HL-60 (cell line): Measurements from ENCODE around the gene SLC35B4.

Source experiments
- DNase-seq, 2 experiments: peaks; one replicate each; pipeline ENCODE4 v3.0.0-alpha.2; 2010 to 2020; ENCODE audit warnings: low read depth in 1 of 2, low spot score in 1 of 2
- H3K27ac ChIP-seq: fragments of 250-450 bp; sonication (Bioruptor Pico); replicated peaks from 2 replicates; pipeline ENCODE4 v1.5.1; 2020; ENCODE audit warnings: mild to moderate bottlenecking, moderate library complexity
- H3K27me3 ChIP-seq: fragments of 250-450 bp; sonication (Bioruptor Pico); 2 replicates; pipeline ENCODE4 v1.5.1; 2021; ENCODE audit warnings: mild to moderate bottlenecking, moderate library complexity; ENCODE audit not compliant: insufficient read depth, poor library complexity, severe bottlenecking
- H3K4me3 ChIP-seq: replicated peaks from 2 replicates; pipeline ENCODE4 v1.5.1; 2011; ENCODE audit warnings: mild to moderate bottlenecking, control low read depth, low read length; ENCODE audit not compliant: insufficient read depth
- CTCF ChIP-seq: IDR thresholded peaks from one replicate; pipeline ENCODE4 v1.5.1; 2011; ENCODE audit warnings: low read length, control low read depth, inconsistent platforms; ENCODE audit not compliant: insufficient read depth
- GABPA ChIP-seq: IDR thresholded peaks from 2 replicates; pipeline ENCODE4 v1.6.1; 2012; ENCODE audit warnings: low read depth
- POLR2AphosphoS5 ChIP-seq: IDR thresholded peaks from 2 replicates; pipeline ENCODE4 v1.6.1; 2012; ENCODE audit warnings: low read depth
- REST ChIP-seq: IDR thresholded peaks from 2 replicates; pipeline ENCODE4 v1.6.1; 2012; ENCODE audit warnings: low read depth; ENCODE audit not compliant: insufficient replicate concordance
- SPI1 ChIP-seq: IDR thresholded peaks from 2 replicates; pipeline ENCODE4 v1.6.1; 2012; ENCODE audit warnings: low read depth, mild to moderate bottlenecking, borderline replicate concordance

Gene SLC35B4

GRCh38 chr7:134279898-134280297 lies 36.8 kb downstream of the SLC35B4 start:
- H3K27me3 ChIP-seq = peaks cover 2% of the 10 kb centered on the region
- H3K4me3 ChIP-seq = no peak overlapping the region
- TF ChIP-seq REST (no peak), POLR2AphosphoS5 (no peak), SPI1 (no peak), CTCF (no peak), GABPA (no peak)
- no peak overlapping the region for H3K27ac ChIP-seq
- DNase-seq = no peak

GRCh38 chr7:134279336-134279735 lies 37.4 kb downstream of the SLC35B4 start:
- DNase-seq = no peak
- Histone ChIP-seq H3K4me3 (no peak overlapping the region), H3K27ac (no peak overlapping the region), H3K27me3 (peaks cover 2% of the 10 kb centered on the region)
- TF ChIP-seq GABPA = no peak
- no peak for TF ChIP-seq REST
- TF ChIP-seq SPI1 = no peak
- TF ChIP-seq POLR2AphosphoS5 = no peak
- TF ChIP-seq CTCF = no peak

GRCh38 chr7:134278502-134279153 lies 38.1 kb downstream of the SLC35B4 start:
- Histone ChIP-seq H3K27me3 (peaks cover 2% of the 10 kb centered on the region), H3K27ac (no peak overlapping the region), H3K4me3 (no peak overlapping the region)
- DNase-seq = no peak
- no peak for TF ChIP-seq POLR2AphosphoS5
- no peak for TF ChIP-seq REST

- no peak overlapping the region for H3K4me3 ChIP-seq
- TF ChIP-seq CTCF = no peak
- TF ChIP-seq REST = no peak
- no peak for TF ChIP-seq GABPA
- TF ChIP-seq SPI1 = no peak
- no peak for TF ChIP-seq POLR2AphosphoS5
- H3K27me3 ChIP-seq = peaks cover 2% of the 10 kb centered on the region
- DNase-seq = no peak
- H3K27ac ChIP-seq = no peak overlapping the region
Measured at GRCh38 chr7:134276951-134277350, 39.8 kb downstream of the SLC35B4 start.
